ENCODE data around the gene MACC1. TPM values are rescaled to one million over a fixed set of nuclear protein-coding genes. Genes with fewer than 3 reads are reported as not detected.

MACC1 gene
- total and polyA plus RNA-seq, 2 donors (not counting 3 experiments of a cell fraction or from before 2014, with no cell fraction given) = not detected

DNA sequence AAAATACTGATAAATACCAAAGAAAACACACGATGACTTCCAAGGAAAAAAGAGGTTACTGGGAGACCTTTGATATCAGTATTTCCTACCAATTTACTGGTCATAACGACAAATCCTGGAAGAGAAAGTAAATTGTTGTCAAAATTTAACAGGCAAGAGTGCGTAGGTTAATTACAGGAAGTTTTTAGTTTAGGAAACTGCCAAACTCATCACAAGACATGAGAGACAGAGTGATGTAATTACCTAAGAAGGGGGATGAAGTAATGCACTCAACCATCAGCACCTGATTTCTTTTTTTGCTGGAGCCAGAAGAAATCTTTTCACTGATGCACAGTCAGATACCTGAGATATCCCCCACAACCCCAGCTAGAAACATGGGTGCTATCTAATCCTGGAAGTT, 16.8 kb downstream of the MACC1 start:
- FAIRE-seq (peak; percentile 37), DNase-seq (ENCODE audit: low read depth, low spot score) (peak; percentile 22)
- no peak overlapping the region for H3K9ac ChIP-seq (replicated peaks; ENCODE audit: extremely low read depth, insufficient read depth, low read length)
- TF ChIP-seq FOS (IDR thresholded peaks at IDR 0.05; ENCODE audit: borderline replicate concordance, insufficient read depth, low read length) = no peak
- peak; percentile 34 for TF ChIP-seq JUN (IDR thresholded peaks at IDR 0.05; ENCODE audit: borderline replicate concordance, insufficient read depth, insufficient read length, low read depth)
- no peaks in the 10 kb centered on the region for H3K79me2 ChIP-seq (ENCODE audit: control insufficient read depth, insufficient read depth, low read length)
- no peak overlapping the region for H2AFZ ChIP-seq (ENCODE audit: low read depth, low read length)
- no peaks in the 10 kb centered on the region for H3K9me1 ChIP-seq (replicated peaks; ENCODE audit: control insufficient read depth, extremely low read depth, insufficient read depth, low read length)
- H3K27me3 ChIP-seq (ENCODE audit: control insufficient read depth in 2 of 2, insufficient read depth in 2 of 2, low read length in 2 of 2) = no peaks in the 10 kb centered on the region
- no peak overlapping the region for H3K27ac ChIP-seq (ENCODE audit: insufficient read depth, low read depth, low read length)
- H3K4me3 ChIP-seq (replicated peaks in 1 of 3; ENCODE audit: insufficient read depth in 1 of 3, low read depth in 1 of 3, low read length in 3 of 3) = no peak overlapping the region
- CTCF ChIA-PET = interaction anchor here (1.2 kb wide), 1 partner anchor 51 kb away, joined by 3 read pairs; no protein-coding TSS in a partner anchor
- no peaks in the 10 kb centered on the region for H3K36me3 ChIP-seq (ENCODE audit: control insufficient read depth in 2 of 2, extremely low read depth in 1 of 2, insufficient read depth in 2 of 2, low read length in 2 of 2)
- H3K4me1 ChIP-seq (ENCODE audit: control insufficient read depth, extremely low read depth, insufficient read depth, low read length) = peaks cover 11% of the 10 kb centered on the region
- no TSS peak for BruUV-seq (replicated peaks)
- H3K4me2 ChIP-seq (ENCODE audit: insufficient read depth, low read length) = no peak overlapping the region
- POLR2A ChIA-PET = no interaction called here
- intact Hi-C loops (cut with micrococcal nuclease) (no loop called here), dilution Hi-C loops (cut with MboI; ENCODE audit: extremely low pct_ligation_motif_present, low sequenced_read_pairs) (loop anchor here (25.0 kb wide), 1 partner anchor 112 kb away; no protein-coding TSS in a partner anchor)
- H3K9me3 ChIP-seq (replicated peaks; ENCODE audit: control insufficient read depth, insufficient read depth, low read length) = no peaks in the 10 kb centered on the region
- no peaks in the 10 kb centered on the region for H4K20me1 ChIP-seq (replicated peaks; ENCODE audit: control insufficient read depth, extremely low read depth, insufficient read depth, low read length)

DNA sequence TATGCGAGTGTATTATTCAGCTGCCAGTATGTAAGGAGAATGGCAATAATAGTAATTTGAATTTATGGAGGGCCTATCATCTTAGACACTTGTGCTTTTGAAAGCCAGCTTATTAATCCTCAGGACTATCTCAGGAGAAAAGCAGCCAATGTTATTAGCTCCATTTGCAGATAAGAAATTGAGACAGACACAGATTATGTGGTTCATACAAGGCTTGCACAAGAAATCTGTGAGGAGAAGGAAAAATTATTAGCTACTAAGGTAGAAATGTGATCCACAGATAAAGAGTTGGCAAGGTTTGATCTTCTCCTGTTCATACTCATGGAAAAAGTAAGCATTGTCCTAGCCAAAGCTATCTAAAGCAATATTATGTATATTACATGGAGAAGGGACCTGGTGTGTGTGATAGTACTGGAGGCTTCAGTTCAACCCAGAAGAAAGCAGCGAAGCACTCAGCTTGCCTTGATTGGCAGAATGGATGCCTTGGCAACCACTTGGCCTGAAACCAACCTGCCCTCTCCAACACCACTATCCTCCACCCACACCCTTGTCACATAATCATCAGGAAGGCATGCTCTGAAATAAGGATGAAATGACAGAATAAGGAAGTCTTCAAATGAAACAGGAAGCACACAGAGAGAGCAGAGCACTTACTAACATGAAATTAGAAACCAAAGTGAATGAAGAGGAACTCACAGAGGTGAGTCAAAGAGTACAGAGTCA, 18.0 kb downstream of the MACC1 start:
- BruUV-seq (replicated peaks) = no TSS peak
- TF ChIP-seq POLR2AphosphoS5 (IDR thresholded peaks at IDR 0.05; ENCODE audit: insufficient read depth, low read depth, low read length) = no peak
- peak; percentile 54 for TF ChIP-seq FOS (IDR thresholded peaks at IDR 0.05; ENCODE audit: borderline replicate concordance, insufficient read depth, low read length)
- ChIA-PET POLR2A (no interaction called here), CTCF (interaction anchor here (0.8 to 1.6 kb wide), 8 partner anchors 16 to 485 kb away, joined by 3 to 11 read pairs (median 4); no protein-coding TSS in a partner anchor)
- H3K4me2 ChIP-seq (ENCODE audit: insufficient read depth, low read length) = peak overlapping the region; percentile 6
- no peak overlapping the region for H3K9ac ChIP-seq (replicated peaks; ENCODE audit: extremely low read depth, insufficient read depth, low read length)
- intact Hi-C loops (cut with micrococcal nuclease) = loop anchor here (1.0 kb wide), 1 partner anchor 20 kb away; no protein-coding TSS in a partner anchor
- H3K9me3 ChIP-seq (replicated peaks; ENCODE audit: control insufficient read depth, insufficient read depth, low read length) = no peaks in the 10 kb centered on the region
- H4K20me1 ChIP-seq (replicated peaks; ENCODE audit: control insufficient read depth, extremely low read depth, insufficient read depth, low read length) = no peaks in the 10 kb centered on the region
- DNase-seq (ENCODE audit: low read depth, low spot score) = peak; percentile 83
- H2AFZ ChIP-seq (ENCODE audit: low read depth, low read length) = peak overlapping the region; percentile 4
- H3K4me1 ChIP-seq (ENCODE audit: control insufficient read depth, extremely low read depth, insufficient read depth, low read length) = peaks cover 11% of the 10 kb centered on the region
- no peaks in the 10 kb centered on the region for H3K9me1 ChIP-seq (replicated peaks; ENCODE audit: control insufficient read depth, extremely low read depth, insufficient read depth, low read length)
- H3K4me3 ChIP-seq (replicated peaks in 1 of 3; ENCODE audit: insufficient read depth in 1 of 3, low read depth in 1 of 3, low read length in 3 of 3) = no peak overlapping the region
- H3K36me3 ChIP-seq (ENCODE audit: control insufficient read depth in 2 of 2, extremely low read depth in 1 of 2, insufficient read depth in 2 of 2, low read length in 2 of 2) = no peaks in the 10 kb centered on the region
- H3K27me3 ChIP-seq (ENCODE audit: control insufficient read depth in 2 of 2, insufficient read depth in 2 of 2, low read length in 2 of 2) = no peaks in the 10 kb centered on the region
- FAIRE-seq = peak; percentile 84
- dilution Hi-C loops (cut with MboI; ENCODE audit: extremely low pct_ligation_motif_present, low sequenced_read_pairs) = no loop called here
- no peak overlapping the region for H3K27ac ChIP-seq (ENCODE audit: insufficient read depth, low read depth, low read length)
- H3K79me2 ChIP-seq (ENCODE audit: control insufficient read depth, insufficient read depth, low read length) = no peaks in the 10 kb centered on the region
